Islet precursor cell (in vitro differentiated cells): ENCODE results near the gene VARS1.
"Not testable (repeated sequence)": the region's sequence is repeated elsewhere in the genome, so short reads cannot be mapped to it uniquely, and the experiment has no call there.

Experiments
- DNase-seq: peaks from one replicate; pipeline ENCODE4 v3.0.0-alpha.2; 2018

Gene VARS1

GRCh38 chr6:31821301-31822035 is 25.9 kb upstream of the VARS1 start:
- peak; percentile 78 for DNase-seq

GRCh38 chr6:31820399-31820798 is 24.8 kb upstream of the VARS1 start:
- DNase-seq, result not testable (repeated sequence)

- DNase-seq, result no peak
These were observed 24.3 kb upstream of the VARS1 start for GRCh38 chr6:31819871-31820299.

- not testable (repeated sequence) for DNase-seq
These were observed 22.5 kb upstream of the VARS1 start for GRCh38 chr6:31817929-31818511.

GRCh38 chr6:31817133-31817928 is 21.8 kb upstream of the VARS1 start:
- DNase-seq, result not testable (repeated sequence)

GRCh38 chr6:31815025-31815838 is 19.7 kb upstream of the VARS1 start, which contains the start of the genes HSPA1A and HSPA1L:
Gene HSPA1A, plus strand, starts transcription at chr6:31815543. Its CDS starts 214 bp downstream, at chr6:31815757.
Gene HSPA1L, minus strand, starts transcription at chr6:31815283. Its CDS starts 3,311 bp downstream, at chr6:31811972.
- DNase-seq, result peak; percentile 100

- DNase-seq, result peak; percentile 98
These were observed 19.1 kb upstream of the VARS1 start for GRCh38 chr6:31814677-31815024.

- DNase-seq, result no peak
These were observed 17.9 kb upstream of the VARS1 start for GRCh38 chr6:31813465-31813849.

GRCh38 chr6:31811645-31812044 is 16.1 kb upstream of the VARS1 start:
- no peak for DNase-seq

GRCh38 chr6:31808599-31808998 is 13.0 kb upstream of the VARS1 start:
- DNase-seq, result not testable (repeated sequence)

GRCh38 chr6:31806470-31807272 is 11.1 kb upstream of the VARS1 start, which contains the start of gene LSM2:
Gene LSM2, minus strand, starts transcription at chr6:31806966. Its CDS starts 209 bp downstream, at chr6:31806757.
- peak; percentile 99 for DNase-seq

GRCh38 chr6:31805939-31806469 is 10.5 kb upstream of the VARS1 start:
- DNase-seq, result no peak

GRCh38 chr6:31801031-31801927 is 5.7 kb upstream of the VARS1 start:
- DNase-seq, result not testable (repeated sequence)

- no peak for DNase-seq
These were observed 4.2 kb upstream of the VARS1 start for GRCh38 chr6:31799781-31800180.

- no peak for DNase-seq
These were observed 2.0 kb upstream of the VARS1 start for GRCh38 chr6:31797588-31797987.

GRCh38 chr6:31796993-31797385 is 1.4 kb upstream of the VARS1 start:
- no peak for DNase-seq

- no peak for DNase-seq
These were observed 511 bp downstream of the VARS1 start for GRCh38 chr6:31794866-31795615.

- peak; percentile 57 for DNase-seq
These were observed 1.2 kb downstream of the VARS1 start for GRCh38 chr6:31794294-31794865.

GRCh38 chr6:31793927-31794245 is 1.7 kb downstream of the VARS1 start:
- not testable (repeated sequence) for DNase-seq
